NCI-H2196 treated with DMSO at 0.1 percent for 48 hours (cell line): ENCODE results near the gene IL16.

Source experiments
- DNase-seq: peaks from one replicate; lab custom pipeline; 2025; ENCODE audit not compliant: unreplicated experiment; lab: John Stamatoyannopoulos, UW

Gene IL16

GRCh38 chr15:81361891-81362290 is 165.2 kb downstream of the IL16 start:
- DNase-seq = no peak

- no peak for DNase-seq
Observed at GRCh38 chr15:81362790-81363189, 166.1 kb downstream of the IL16 start.

DNA sequence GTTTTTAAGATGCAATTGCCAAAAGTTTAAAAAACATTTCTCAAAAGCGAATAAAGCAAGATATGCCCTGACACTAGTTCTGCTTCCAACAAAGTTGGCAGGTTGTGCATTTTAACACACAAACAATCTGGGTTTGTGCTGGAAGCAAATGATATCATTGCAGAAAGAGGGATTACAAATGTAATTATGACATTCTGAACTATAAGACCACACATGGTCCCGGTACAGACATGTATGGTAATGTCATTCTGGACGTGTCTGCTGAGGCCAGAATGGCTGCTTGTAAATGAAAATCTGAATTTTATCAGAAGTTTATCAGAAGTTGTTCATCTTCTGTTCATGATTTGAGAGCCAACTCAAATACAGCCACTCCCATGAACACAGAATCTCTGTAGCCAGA is 166.6 kb downstream of the IL16 start:
- no peak for DNase-seq
